HepG2 (cell line): ENCODE measurements around the gene CUTC. TPM values are rescaled to one million over a fixed set of nuclear protein-coding genes. Genes with fewer than 3 reads are reported as not detected.

ENCODE experiments used
- ADNP ChIP-seq: sonication (generic); formaldehyde crosslinking; IDR thresholded peaks from 2 replicates; pipeline ENCODE4 v1.4.0; 2020; ENCODE audit warnings: missing genetic modification reagents
- BCL6 ChIP-seq: IDR thresholded peaks from 2 replicates; pipeline ENCODE4 v1.6.1; 2016; ENCODE audit warnings: missing genetic modification reagents, missing compliant biosample characterization
- CEBPG ChIP-seq: IDR thresholded peaks from 2 replicates; pipeline ENCODE4 v1.6.1; 2016
- CENPT ChIP-seq: sonication (generic); formaldehyde crosslinking; IDR thresholded peaks from 2 replicates; pipeline ENCODE4 v1.8.0; 2022; ENCODE audit warnings: low read depth, mild to moderate bottlenecking, moderate library complexity, missing genetic modification reagents
- CHD4 ChIP-seq: fragments of 200-600 bp; sonication (generic); IDR thresholded peaks from 2 replicates; pipeline ENCODE4 v1.7.0; 2017; ENCODE audit warnings: mild to moderate bottlenecking, low read length, borderline replicate concordance
- CREM ChIP-seq, 2 experiments: sonication (generic) in 1 of 2; formaldehyde crosslinking in 1 of 2; IDR thresholded peaks; 2 replicates each; pipeline versions ENCODE4 v1.4.0 to v1.6.1; 2016 to 2020; ENCODE audit warnings: antibody characterized with exemption in 1 of 2, mild to moderate bottlenecking in 1 of 2, missing genetic modification reagents in 1 of 2
- EP300 ChIP-seq, 3 experiments: sonication (generic) in 1 of 3; formaldehyde crosslinking in 1 of 3; IDR thresholded peaks; 2 replicates each; pipeline versions ENCODE4 v1.5.1 to v1.6.1; 2011 to 2020; ENCODE audit warnings: low read depth in 2 of 3, low read length in 2 of 3, borderline replicate concordance in 1 of 3, improper control_type of control experiment in 1 of 3, mild to moderate bottlenecking in 1 of 3, missing genetic modification reagents in 1 of 3, moderate library complexity in 1 of 3
- FOXA3 ChIP-seq: IDR thresholded peaks from 2 replicates; pipeline ENCODE4 v1.6.1; 2016; ENCODE audit warnings: missing genetic modification reagents, missing compliant biosample characterization
- JUNB ChIP-seq: sonication (generic); formaldehyde crosslinking; IDR thresholded peaks from 2 replicates; pipeline ENCODE4 v1.8.0; 2022; ENCODE audit warnings: missing genetic modification reagents, mild to moderate bottlenecking, borderline replicate concordance
- KAT8 ChIP-seq: IDR thresholded peaks from 2 replicates; pipeline ENCODE4 v1.6.1; 2016; ENCODE audit warnings: missing genetic modification reagents, missing compliant biosample characterization
- KLF11 ChIP-seq: IDR thresholded peaks from 2 replicates; pipeline ENCODE4 v1.6.1; 2016; ENCODE audit warnings: missing compliant biosample characterization
- KLF16 ChIP-seq, 2 experiments: sonication (generic) in 1 of 2; formaldehyde crosslinking in 1 of 2; IDR thresholded peaks; 2 replicates each; pipeline versions ENCODE4 v1.6.1 to v1.8.0; 2016 to 2023; ENCODE audit warnings: missing genetic modification reagents in 2 of 2, missing compliant biosample characterization in 1 of 2
- MXD4 ChIP-seq: IDR thresholded peaks from 2 replicates; pipeline ENCODE4 v1.6.1; 2016; ENCODE audit warnings: mild to moderate bottlenecking, missing biosample characterization, missing genetic modification reagents
- NCOR1 ChIP-seq: fragments of 200-600 bp; sonication (generic); IDR thresholded peaks from 2 replicates; pipeline ENCODE4 v1.7.0; 2017; ENCODE audit warnings: antibody characterized with exemption, low read length, borderline replicate concordance
- RXRB ChIP-seq: IDR thresholded peaks from 2 replicates; pipeline ENCODE4 v1.6.1; 2016; ENCODE audit warnings: borderline replicate concordance, missing genetic modification reagents, missing compliant biosample characterization
- SOX5 ChIP-seq: IDR thresholded peaks from 2 replicates; pipeline ENCODE4 v1.6.1; 2016; ENCODE audit warnings: borderline replicate concordance
- TCF7 ChIP-seq: sonication (generic); IDR thresholded peaks from 2 replicates; pipeline ENCODE4 v1.6.1; 2016; ENCODE audit warnings: antibody characterized with exemption, low read depth
- TEF ChIP-seq: sonication (generic); formaldehyde crosslinking; IDR thresholded peaks from 2 replicates; pipeline ENCODE4 v1.5.0; 2020; ENCODE audit warnings: missing genetic modification reagents
- TIGD3 ChIP-seq: sonication (generic); formaldehyde crosslinking; IDR thresholded peaks from 2 replicates; pipeline ENCODE4 v1.5.1; 2020; ENCODE audit warnings: mild to moderate bottlenecking, missing genetic modification reagents, borderline replicate concordance
- ZBTB39 ChIP-seq: sonication (generic); formaldehyde crosslinking; IDR thresholded peaks from 2 replicates; pipeline ENCODE4 v1.5.0; 2020; ENCODE audit warnings: missing genetic modification reagents
- ZMYM4 ChIP-seq: sonication (generic); formaldehyde crosslinking; IDR thresholded peaks from 2 replicates; pipeline ENCODE4 v1.8.1; 2023; ENCODE audit warnings: mild to moderate bottlenecking, missing genetic modification reagents
- ZNF264 ChIP-seq: sonication (generic); formaldehyde crosslinking; IDR thresholded peaks from 2 replicates; pipeline ENCODE4 v1.4.0; 2020; ENCODE audit warnings: missing genetic modification reagents
- ZNF317 ChIP-seq: sonication (generic); formaldehyde crosslinking; IDR thresholded peaks from 2 replicates; pipeline ENCODE4 v1.5.0; 2020; ENCODE audit warnings: mild to moderate bottlenecking, missing genetic modification reagents
- ZNF563 ChIP-seq: sonication (generic); formaldehyde crosslinking; IDR thresholded peaks from 2 replicates; pipeline ENCODE4 v1.8.0; 2022; ENCODE audit warnings: mild to moderate bottlenecking, moderate library complexity, missing genetic modification reagents
- ZNF678 ChIP-seq: sonication (generic); formaldehyde crosslinking; IDR thresholded peaks from 2 replicates; pipeline ENCODE4 v1.4.0; 2020; ENCODE audit warnings: mild to moderate bottlenecking, missing genetic modification reagents
- polyA plus RNA-seq, 8 experiments: library from polyadenylated mRNA; depleted of rRNA in 3 of 8; stranded (reverse) in 7 of 8; unstranded in 1 of 8; fragments of >200 nt; fragmentation: Illumina TruSeq in 4 of 8; extraction: Trizol in 4 of 8; gene quantifications; 2 replicates each; pipeline versions ENCODE4 v1.2.1 to v1.2.3, GENCODE V29; 2011 to 2016; ENCODE audit warnings: low read depth in 4 of 8, missing spikeins in 1 of 8, mixed read lengths in 1 of 8; ENCODE audit not compliant: insufficient read depth in 1 of 8
- total RNA-seq, 5 experiments: library from RNA; depleted of rRNA; stranded (reverse); fragments of >200 nt; fragmentation: Illumina TruSeq; extraction: Trizol; gene quantifications; 2 replicates each; pipeline ENCODE4 v1.2.3, GENCODE V29; 2016; ENCODE audit warnings: low read depth in 1 of 5
- TF ChIP-seq, protein P1 (sequence below): sonication (generic); formaldehyde crosslinking; IDR thresholded peaks from 2 replicates; pipeline ENCODE4 v1.5.0; 2020; ENCODE audit warnings: missing genetic modification reagents, mild to moderate bottlenecking, borderline replicate concordance

Gene CUTC
- total and polyA plus RNA-seq, 2 of the 13 experiments (the other 11 are each of a cell fraction or from before 2014, with no cell fraction given), result 22.3 to 25.8 TPM

GRCh38 chr10:99770408-99771045 lies 38.5 kb downstream of the CUTC start (continued):
- TF ChIP-seq CREM (IDR thresholded peaks at IDR 0.05) (peak; percentile 69), CREM (CRISPR knock-in tag; IDR thresholded peaks at IDR 0.05) (no peak), ZNF563 (CRISPR knock-in tag) (no peak), ZNF678 (no peak), ZBTB39 (CRISPR knock-in tag) (no peak), TCF7 (peak; percentile 43; the same call in 1 of the 2 replicates), KLF11 (CRISPR knock-in tag) (0 out of 2 replicates have a peak, but pooled peaks have one; percentile 28), MXD4 (CRISPR knock-in tag) (peak; percentile 26; the same call in 1 of the 2 replicates), TEF (peak; percentile 87), SOX5 (CRISPR knock-in tag) (peak; percentile 72; the same call in 1 of the 2 replicates), ZMYM4 (CRISPR knock-in tag) (peak; percentile 26; the same call in 1 of the 2 replicates), RXRB (CRISPR knock-in tag) (peak; percentile 90), ADNP (CRISPR knock-in tag) (no peak), KLF16 (CRISPR knock-in tag; IDR thresholded peaks at IDR 0.05) (peak in 1 of 2 experiments; percentile 61; a peak in 1 of 4 replicates), EP300 (IDR thresholded peaks at IDR 0.05; ENCODE audit: low read depth in 2 of 2, low read length in 2 of 2) (peak in 1 of 2 experiments; percentile 79; a peak in 2 of 4 replicates), EP300 (CRISPR knock-in tag; IDR thresholded peaks at IDR 0.05; ENCODE audit: borderline replicate concordance) (no peak), CEBPG (CRISPR knock-in tag) (peak; percentile 13; the same call in 1 of the 2 replicates), ZNF317 (0 out of 2 replicates have a peak, but pooled peaks have one; percentile 16), ZNF264 (CRISPR knock-in tag) (0 out of 2 replicates have a peak, but pooled peaks have one; percentile 43), BCL6 (peak; percentile 58), NCOR1 (peak; percentile 64; the same call in 1 of the 2 replicates), KAT8 (CRISPR knock-in tag) (peak; percentile 66), FOXA3 (CRISPR knock-in tag) (peak; percentile 58; the same call in 1 of the 2 replicates), CHD4 (0 out of 2 replicates have a peak, but pooled peaks have one; percentile 40), CENPT (no peak), TIGD3 (CRISPR knock-in tag) (no peak), JUNB (CRISPR knock-in tag) (no peak)
- TF ChIP-seq, protein P1, sequence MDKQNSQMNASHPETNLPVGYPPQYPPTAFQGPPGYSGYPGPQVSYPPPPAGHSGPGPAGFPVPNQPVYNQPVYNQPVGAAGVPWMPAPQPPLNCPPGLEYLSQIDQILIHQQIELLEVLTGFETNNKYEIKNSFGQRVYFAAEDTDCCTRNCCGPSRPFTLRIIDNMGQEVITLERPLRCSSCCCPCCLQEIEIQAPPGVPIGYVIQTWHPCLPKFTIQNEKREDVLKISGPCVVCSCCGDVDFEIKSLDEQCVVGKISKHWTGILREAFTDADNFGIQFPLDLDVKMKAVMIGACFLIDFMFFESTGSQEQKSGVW (CRISPR knock-in tag), result no peak
